Suprapubic skin (tissue), 4 donors: ENCODE data around the gene DRD2. TPM values are rescaled to one million over a fixed set of nuclear protein-coding genes. Genes with fewer than 3 reads are reported as not detected.

ENCODE experiments used
- DNase-seq, 2 donors: peaks; one replicate each; pipeline ENCODE4 v3.0.0-alpha.2; 2019; ENCODE audit warnings: low spot score in 2 of 2
- H3K27ac ChIP-seq: fragments of 200-600 bp; sonication (generic); one replicate; pipeline ENCODE4 v1.5.1; 2019
- H3K27me3 ChIP-seq: fragments of 200-600 bp; sonication (generic); one replicate; pipeline ENCODE4 v1.5.1; 2019
- H3K36me3 ChIP-seq: fragments of 200-600 bp; sonication (generic); one replicate; pipeline ENCODE4 v1.5.1; 2019
- H3K4me1 ChIP-seq: fragments of 200-600 bp; sonication (generic); one replicate; pipeline ENCODE4 v1.5.1; 2019
- H3K4me3 ChIP-seq: fragments of 200-600 bp; sonication (generic); one replicate; pipeline ENCODE4 v1.5.1; 2019; ENCODE audit warnings: mild to moderate bottlenecking
- H3K9me3 ChIP-seq: fragments of 200-600 bp; sonication (generic); one replicate; pipeline ENCODE4 v1.5.1; 2019
- EP300 ChIP-seq: sonication (generic); formaldehyde crosslinking; IDR thresholded peaks from one replicate; pipeline ENCODE4 v1.6.1; 2017; ENCODE audit warnings: antibody characterized with exemption
- POLR2A ChIP-seq, 2 donors: fragments of 450-650 bp; IDR thresholded peaks; one replicate each; pipeline ENCODE4 v1.6.1; 2017; ENCODE audit warnings: antibody characterized with exemption in 2 of 2, mild to moderate bottlenecking in 2 of 2, moderate library complexity in 2 of 2
- POLR2AphosphoS5 ChIP-seq, 3 donors: sonication (generic); formaldehyde crosslinking; IDR thresholded peaks; one replicate each; pipeline ENCODE4 v1.6.1; 2017; ENCODE audit warnings: antibody characterized with exemption in 3 of 3
- WGBS: methylation state at CpG from one replicate; pipeline ENCODE4 v1.1.5; 2018; 5-methylcytosine and 5-hydroxymethylcytosine counted together
- total RNA-seq, 4 donors: library from RNA; depleted of rRNA; stranded (reverse); fragments of >200 nt; gene quantifications; one replicate each; pipeline ENCODE4 v1.1.0, GENCODE V29; 2016
- TF ChIP-seq, protein P1 (sequence below), 2 donors: fragments of 200-600 bp in 1 of 2; fragments of 450-650 bp in 1 of 2; sonication (generic) in 1 of 2; IDR thresholded peaks; one replicate each; pipeline ENCODE4 v1.5.1; 2016 to 2019; ENCODE audit warnings: antibody characterized with exemption in 2 of 2, mild to moderate bottlenecking in 1 of 2, moderate library complexity in 1 of 2

DRD2 gene
- total RNA-seq, 4 donors from 2014 or later = 0.16 to 1.8 TPM; not detected in 2

GRCh38 chr11:113395782-113396336, 79.3 kb downstream of the DRD2 start:
- H3K27me3 ChIP-seq = no peaks in the 10 kb centered on the region
- H3K9me3 ChIP-seq = no peaks in the 10 kb centered on the region
- no peak for DNase-seq
- WGBS = 88% methylated on average over 6 of the region's 9 CpGs
- no peak overlapping the region for H3K27ac ChIP-seq
- TF ChIP-seq POLR2A (IDR thresholded peaks at IDR 0.05) (no peak), EP300 (no peak)
- TF ChIP-seq, protein P1, sequence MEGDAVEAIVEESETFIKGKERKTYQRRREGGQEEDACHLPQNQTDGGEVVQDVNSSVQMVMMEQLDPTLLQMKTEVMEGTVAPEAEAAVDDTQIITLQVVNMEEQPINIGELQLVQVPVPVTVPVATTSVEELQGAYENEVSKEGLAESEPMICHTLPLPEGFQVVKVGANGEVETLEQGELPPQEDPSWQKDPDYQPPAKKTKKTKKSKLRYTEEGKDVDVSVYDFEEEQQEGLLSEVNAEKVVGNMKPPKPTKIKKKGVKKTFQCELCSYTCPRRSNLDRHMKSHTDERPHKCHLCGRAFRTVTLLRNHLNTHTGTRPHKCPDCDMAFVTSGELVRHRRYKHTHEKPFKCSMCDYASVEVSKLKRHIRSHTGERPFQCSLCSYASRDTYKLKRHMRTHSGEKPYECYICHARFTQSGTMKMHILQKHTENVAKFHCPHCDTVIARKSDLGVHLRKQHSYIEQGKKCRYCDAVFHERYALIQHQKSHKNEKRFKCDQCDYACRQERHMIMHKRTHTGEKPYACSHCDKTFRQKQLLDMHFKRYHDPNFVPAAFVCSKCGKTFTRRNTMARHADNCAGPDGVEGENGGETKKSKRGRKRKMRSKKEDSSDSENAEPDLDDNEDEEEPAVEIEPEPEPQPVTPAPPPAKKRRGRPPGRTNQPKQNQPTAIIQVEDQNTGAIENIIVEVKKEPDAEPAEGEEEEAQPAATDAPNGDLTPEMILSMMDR (IDR thresholded peaks at IDR 0.05) = no peak
- peaks cover 3% of the 10 kb centered on the region for H3K4me1 ChIP-seq
- no peak overlapping the region for H3K4me3 ChIP-seq
- H3K36me3 ChIP-seq = no peaks in the 10 kb centered on the region

DNA sequence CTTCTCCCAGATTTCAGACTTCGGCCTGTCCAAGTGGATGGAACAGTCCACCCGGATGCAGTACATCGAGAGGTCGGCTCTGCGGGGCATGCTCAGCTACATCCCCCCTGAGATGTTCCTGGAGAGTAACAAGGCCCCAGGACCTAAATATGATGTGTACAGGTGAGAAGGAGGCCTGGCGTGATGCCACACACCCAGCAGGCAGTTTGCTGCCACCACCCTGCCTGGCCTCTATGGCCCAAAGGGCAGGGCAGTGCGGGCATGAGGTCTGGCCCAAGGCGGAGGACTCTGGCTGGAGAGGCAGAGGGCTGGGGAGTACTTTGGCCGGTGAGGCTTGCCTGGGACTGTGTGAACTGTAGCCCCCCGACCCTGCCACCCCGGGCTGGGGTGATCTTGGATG, 80.3 kb downstream of the DRD2 start:
- Histone ChIP-seq H3K9me3 (no peaks in the 10 kb centered on the region), H3K27me3 (no peaks in the 10 kb centered on the region), H3K27ac (no peak overlapping the region), H3K4me1 (peaks cover 3% of the 10 kb centered on the region), H3K4me3 (no peak overlapping the region), H3K36me3 (no peaks in the 10 kb centered on the region)
- TF ChIP-seq POLR2AphosphoS5 (IDR thresholded peaks at IDR 0.05) = no peak
- TF ChIP-seq, protein P1 (IDR thresholded peaks at IDR 0.05) = no peak
- no peak for TF ChIP-seq POLR2A (IDR thresholded peaks at IDR 0.05)
- TF ChIP-seq EP300 = no peak
- DNase-seq = peak in 1 of 2 donors; percentile 65
- 88% methylated on average over 7 of the region's 11 CpGs for WGBS

DNA sequence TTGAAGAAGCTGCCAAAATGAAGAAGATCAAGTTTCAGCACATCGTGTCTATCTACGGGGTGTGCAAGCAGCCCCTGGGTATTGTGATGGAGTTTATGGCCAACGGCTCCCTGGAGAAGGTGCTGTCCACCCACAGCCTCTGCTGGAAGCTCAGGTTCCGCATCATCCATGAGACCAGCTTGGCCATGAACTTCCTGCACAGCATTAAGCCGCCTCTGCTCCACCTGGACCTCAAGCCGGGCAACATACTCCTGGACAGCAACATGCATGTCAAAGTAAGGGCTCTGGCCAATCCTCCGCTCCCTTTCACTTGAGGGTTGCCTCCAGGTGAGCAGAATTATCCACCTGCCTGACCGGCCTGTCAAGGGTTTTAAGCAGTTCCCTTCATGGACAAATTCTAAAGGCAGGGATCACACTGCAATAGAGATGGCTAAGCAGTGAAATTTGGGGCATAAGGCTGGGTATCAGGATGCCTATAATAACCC, 81.7 kb downstream of the DRD2 start:
- H3K36me3 ChIP-seq = no peaks in the 10 kb centered on the region
- no peak overlapping the region for H3K27ac ChIP-seq
- H3K9me3 ChIP-seq = no peaks in the 10 kb centered on the region
- TF ChIP-seq POLR2A (IDR thresholded peaks at IDR 0.05) (no peak), POLR2AphosphoS5 (IDR thresholded peaks at IDR 0.05) (no peak)
- TF ChIP-seq, protein P1 (IDR thresholded peaks at IDR 0.05) = no peak
- H3K4me3 ChIP-seq = no peak overlapping the region
- no peak for DNase-seq
- peaks cover 3% of the 10 kb centered on the region for H3K4me1 ChIP-seq
- H3K27me3 ChIP-seq = no peaks in the 10 kb centered on the region
- 66% methylated on average over 4 of the region's 8 CpGs for WGBS

DNA sequence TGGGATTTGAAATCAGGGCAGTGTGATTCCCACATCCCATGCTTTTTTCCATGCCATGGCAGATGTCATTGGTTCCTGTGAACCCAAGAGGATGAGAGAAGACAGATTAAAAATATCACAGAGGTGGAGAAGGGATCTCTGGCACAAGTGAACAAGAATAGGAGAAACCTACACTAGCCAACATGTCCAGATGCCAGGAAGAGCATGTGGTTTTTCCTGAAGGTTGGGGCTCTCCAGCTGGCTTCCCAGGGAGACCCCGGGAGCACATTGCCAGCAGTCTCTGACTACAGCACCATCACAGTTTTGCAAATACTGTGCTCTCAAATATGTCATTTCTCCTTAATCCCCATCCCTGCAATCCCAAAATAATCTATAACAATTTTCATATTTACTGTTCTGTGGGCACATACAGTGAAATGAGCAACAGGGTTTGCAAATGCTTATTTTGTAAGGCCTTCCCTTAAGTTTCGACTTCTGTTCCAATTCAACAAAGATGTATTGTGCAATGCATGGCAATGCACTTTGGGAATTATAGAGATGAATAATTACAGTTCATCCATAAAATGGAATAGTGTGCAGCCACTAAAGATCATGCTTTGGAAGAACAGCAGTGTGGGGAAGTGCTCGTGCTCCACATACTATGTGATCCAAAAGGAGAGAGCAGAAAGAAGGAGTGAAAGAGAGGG, 82.8 kb downstream of the DRD2 start:
- WGBS = 63% methylated on average over 3 of the region's 3 CpGs
- H3K9me3 ChIP-seq = no peaks in the 10 kb centered on the region

DNA sequence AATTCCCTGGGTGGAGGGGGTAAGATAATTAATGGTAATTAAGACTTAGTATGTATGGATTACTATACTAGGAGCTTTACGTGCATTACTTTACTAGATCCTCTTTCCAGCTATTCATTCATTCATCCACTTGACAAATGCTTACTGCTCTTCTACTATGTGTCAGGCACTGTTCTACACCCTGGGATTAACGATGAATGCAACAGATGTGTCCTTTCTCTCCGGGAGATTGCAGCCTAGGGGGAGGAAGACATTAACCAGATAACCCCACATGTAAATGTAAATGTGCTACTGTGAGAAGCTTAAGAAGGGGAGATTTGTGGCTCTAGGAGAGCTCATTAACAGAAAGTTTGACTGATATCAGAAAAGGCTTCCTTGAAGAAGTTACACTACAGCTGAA, 85.9 kb downstream of the DRD2 start:
- no peak for DNase-seq
- H3K9me3 ChIP-seq = no peaks in the 10 kb centered on the region
- peaks cover 19% of the 10 kb centered on the region for H3K4me1 ChIP-seq
- 42% methylated on average over 3 of the region's 3 CpGs for WGBS
- TF ChIP-seq, protein P1 (IDR thresholded peaks at IDR 0.05) = no peak
- TF ChIP-seq EP300 (no peak), POLR2AphosphoS5 (IDR thresholded peaks at IDR 0.05) (no peak), POLR2A (IDR thresholded peaks at IDR 0.05) (no peak)
- H3K36me3 ChIP-seq = no peaks in the 10 kb centered on the region
- H3K27me3 ChIP-seq = peaks cover 9% of the 10 kb centered on the region
- no peak overlapping the region for H3K4me3 ChIP-seq
- H3K27ac ChIP-seq = no peak overlapping the region

More for the DNA sequence above, 82.8 kb downstream of the DRD2 start:
- Histone ChIP-seq H3K36me3 (no peaks in the 10 kb centered on the region), H3K4me3 (no peak overlapping the region), H3K4me1 (peaks cover 7% of the 10 kb centered on the region), H3K27ac (no peak overlapping the region), H3K27me3 (peaks cover 7% of the 10 kb centered on the region)
- TF ChIP-seq, protein P1 (IDR thresholded peaks at IDR 0.05) = no peak
- TF ChIP-seq POLR2A (IDR thresholded peaks at IDR 0.05) = no peak
- TF ChIP-seq EP300 = no peak
- no peak for TF ChIP-seq POLR2AphosphoS5 (IDR thresholded peaks at IDR 0.05)
- peak in 1 of 2 donors; percentile 4 for DNase-seq
